ENCODE results near the gene CNGA2.

Gene CNGA2

GRCh38 chrX:151791961-151792360 is 57.4 kb downstream of the CNGA2 start:
- Histone ChIP-seq H3K36me3 (no peaks in the 10 kb centered on the region), H3K9me3 (no peaks in the 10 kb centered on the region), H3K27me3 (no peaks in the 10 kb centered on the region), H3K4me3 (ENCODE audit: low read depth, low read length) (no peak overlapping the region), H3K4me1 (no peaks in the 10 kb centered on the region)
- no peak for DNase-seq
- no peak for TF ChIP-seq CTCF (IDR thresholded peaks at IDR 0.05; ENCODE audit: low read depth, low read length)

GRCh38 chrX:151792505-151792904 is 58.0 kb downstream of the CNGA2 start:
- no peaks in the 10 kb centered on the region for H3K9me3 ChIP-seq
- no peaks in the 10 kb centered on the region for H3K4me1 ChIP-seq
- DNase-seq: no peak
- H3K27me3 ChIP-seq: no peaks in the 10 kb centered on the region
- no peak for TF ChIP-seq CTCF (IDR thresholded peaks at IDR 0.05; ENCODE audit: low read depth, low read length)
- H3K4me3 ChIP-seq (ENCODE audit: low read depth, low read length): no peak overlapping the region
- H3K36me3 ChIP-seq: no peaks in the 10 kb centered on the region

GRCh38 chrX:151793886-151794285 is 59.3 kb downstream of the CNGA2 start:
- Histone ChIP-seq H3K4me1 (no peaks in the 10 kb centered on the region), H3K27me3 (no peaks in the 10 kb centered on the region), H3K9me3 (no peaks in the 10 kb centered on the region), H3K4me3 (ENCODE audit: low read depth, low read length) (no peak overlapping the region), H3K36me3 (no peaks in the 10 kb centered on the region)
- DNase-seq: no peak
- no peak for TF ChIP-seq CTCF (IDR thresholded peaks at IDR 0.05; ENCODE audit: low read depth, low read length)
